Osteoblast (primary cell): ENCODE results near the gene ARHGEF26. TPM values are rescaled to one million over a fixed set of nuclear protein-coding genes. Genes with fewer than 3 reads are reported as not detected.

Source experiments
- DNase-seq: peaks from one replicate; pipeline ENCODE4 v3.0.0; 2011; ENCODE audit warnings: low spot score, mixed read lengths; ENCODE audit not compliant: insufficient read length; ENCODE audit errors: missing footprints
- H2AFZ ChIP-seq: 2 replicates; pipeline ENCODE4 v1.6.0; 2011; ENCODE audit warnings: mild to moderate bottlenecking, low read length
- H3K27ac ChIP-seq: 2 replicates; pipeline ENCODE4 v1.5.1; 2011; ENCODE audit warnings: mild to moderate bottlenecking, low read depth, low read length, moderate library complexity
- H3K27me3 ChIP-seq: 2 replicates; pipeline ENCODE4 v1.6.0; 2012; ENCODE audit warnings: mild to moderate bottlenecking, control low read depth, inconsistent platforms, low read length, moderate library complexity; ENCODE audit not compliant: insufficient read depth
- H3K36me3 ChIP-seq: 2 replicates; pipeline ENCODE4 v1.5.1; 2011; ENCODE audit warnings: mild to moderate bottlenecking, low read length, control low read depth, moderate library complexity; ENCODE audit not compliant: insufficient read depth
- H3K4me1 ChIP-seq: 2 replicates; pipeline ENCODE4 v1.5.1; 2011; ENCODE audit warnings: mild to moderate bottlenecking, low read length, control low read depth, moderate library complexity; ENCODE audit not compliant: insufficient read depth
- H3K4me2 ChIP-seq: 2 replicates; pipeline ENCODE4 v1.6.0; 2011; ENCODE audit warnings: mild to moderate bottlenecking, low read length; ENCODE audit not compliant: insufficient read depth
- H3K4me3 ChIP-seq: fragments of 200-600 bp; sonication (generic); 3 replicates; pipeline ENCODE4 v1.5.1; 2012; ENCODE audit warnings: mild to moderate bottlenecking, low read length, inconsistent platforms; ENCODE audit not compliant: insufficient read depth
- H3K79me2 ChIP-seq: 2 replicates; pipeline ENCODE4 v1.6.0; 2012; ENCODE audit warnings: mild to moderate bottlenecking, low read length, control low read depth, inconsistent platforms; ENCODE audit not compliant: insufficient read depth
- H3K9me3 ChIP-seq: 2 replicates; pipeline ENCODE4 v1.5.1; 2011; ENCODE audit warnings: low read depth, low read length, control low read depth
- H4K20me1 ChIP-seq: 2 replicates; pipeline ENCODE4 v1.6.0; 2012; ENCODE audit warnings: mild to moderate bottlenecking, low read length, control low read depth; ENCODE audit not compliant: insufficient read depth
- CTCF ChIP-seq: IDR thresholded peaks from 2 replicates; pipeline ENCODE4 v1.5.1; 2011; ENCODE audit warnings: mild to moderate bottlenecking, low read depth, low read length, moderate library complexity; ENCODE audit errors: extremely low read depth
- total RNA-seq: library from RNA; depleted of rRNA; stranded (reverse); fragments of >200 nt; gene quantifications from 2 replicates; pipeline ENCODE4 v1.2.3, GENCODE V29; 2012

Gene ARHGEF26
- total RNA-seq, 1 donor = 3.6 TPM

GRCh38 chr3:154250291-154250690 is 129.1 kb downstream of the ARHGEF26 start:
- H3K4me2 ChIP-seq = no peak overlapping the region
- no peak overlapping the region for H3K27ac ChIP-seq
- no peak for DNase-seq
- H3K4me1 ChIP-seq = no peaks in the 10 kb centered on the region
- H2AFZ ChIP-seq = no peak overlapping the region
- no peak overlapping the region for H3K4me3 ChIP-seq
- no peak for TF ChIP-seq CTCF
- H3K9me3 ChIP-seq = no peaks in the 10 kb centered on the region
- no peaks in the 10 kb centered on the region for H4K20me1 ChIP-seq
- H3K27me3 ChIP-seq = no peaks in the 10 kb centered on the region
- peaks cover 10% of the 10 kb centered on the region for H3K36me3 ChIP-seq
- no peaks in the 10 kb centered on the region for H3K79me2 ChIP-seq

- Histone ChIP-seq H3K4me2 (no peak overlapping the region), H3K4me3 (no peak overlapping the region), H3K27ac (no peak overlapping the region), H3K9me3 (no peaks in the 10 kb centered on the region), H3K27me3 (no peaks in the 10 kb centered on the region), H3K4me1 (no peaks in the 10 kb centered on the region), H4K20me1 (no peaks in the 10 kb centered on the region), H2AFZ (no peak overlapping the region), H3K79me2 (no peaks in the 10 kb centered on the region), H3K36me3 (peaks cover 14% of the 10 kb centered on the region)
- DNase-seq = no peak
- TF ChIP-seq CTCF = no peak
Observed at GRCh38 chr3:154251610-154252009, 130.4 kb downstream of the ARHGEF26 start.

- peak; percentile 90 for DNase-seq
- Histone ChIP-seq H2AFZ (no peak overlapping the region), H4K20me1 (no peaks in the 10 kb centered on the region), H3K4me2 (peak overlapping the region; percentile 78), H3K36me3 (peaks cover 16% of the 10 kb centered on the region), H3K4me1 (no peaks in the 10 kb centered on the region), H3K27ac (no peak overlapping the region), H3K4me3 (peak overlapping the region; percentile 52), H3K9me3 (no peaks in the 10 kb centered on the region), H3K27me3 (no peaks in the 10 kb centered on the region), H3K79me2 (no peaks in the 10 kb centered on the region)
- TF ChIP-seq CTCF = peak; percentile 96
Observed at GRCh38 chr3:154252759-154253638, 131.8 kb downstream of the ARHGEF26 start.

- Histone ChIP-seq H4K20me1 (no peaks in the 10 kb centered on the region), H3K4me3 (no peak overlapping the region), H3K79me2 (no peaks in the 10 kb centered on the region), H3K27me3 (no peaks in the 10 kb centered on the region), H3K27ac (no peak overlapping the region), H3K4me1 (no peaks in the 10 kb centered on the region), H3K36me3 (peaks cover 21% of the 10 kb centered on the region), H3K4me2 (no peak overlapping the region), H3K9me3 (no peaks in the 10 kb centered on the region), H2AFZ (no peak overlapping the region)
- DNase-seq = no peak
- TF ChIP-seq CTCF = no peak
Observed at GRCh38 chr3:154254527-154254926, 133.3 kb downstream of the ARHGEF26 start.
